Mammary epithelial cell (primary cell): ENCODE measurements around the gene PAIP2.

Experiments used
- CTCF ChIP-seq, 2 donors: IDR thresholded peaks in 1 of 2; conservative IDR thresholded peaks in 1 of 2; 2 replicates each; pipeline ENCODE4 v1.5.1; 2011 to 2012; ENCODE audit warnings: inconsistent platforms in 2 of 2, low read length in 2 of 2, mild to moderate bottlenecking in 2 of 2, control low read depth in 1 of 2, low read depth in 1 of 2; ENCODE audit not compliant: insufficient read depth in 1 of 2; ENCODE audit errors: extremely low read depth in 1 of 2
- EZH2 ChIP-seq: IDR thresholded peaks from 2 replicates; pipeline ENCODE4 v1.6.1; 2012; ENCODE audit warnings: low read length, inconsistent platforms, borderline replicate concordance

DNA sequence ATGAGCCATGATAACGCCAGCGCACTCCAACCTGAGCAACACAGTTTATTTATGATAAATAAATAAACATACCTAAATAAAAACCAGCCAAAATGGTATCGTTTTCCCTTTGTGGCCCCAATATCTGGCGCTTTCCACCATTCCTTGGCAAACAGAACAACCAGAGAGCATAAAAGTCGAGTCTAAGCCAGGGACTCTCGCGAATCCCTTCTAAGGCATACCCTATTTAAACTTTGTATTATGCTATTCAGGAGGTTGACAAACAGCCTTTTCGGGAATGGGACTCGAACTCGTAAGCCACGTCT lies 48.5 kb upstream of the PAIP2 start:
- no peak for TF ChIP-seq CTCF (conservative IDR thresholded peaks at IDR 0.05 in 1 of 2, IDR thresholded peaks at IDR 0.05 in 1 of 2; ENCODE audit: extremely low read depth in 1 of 2, insufficient read depth in 1 of 2, low read depth in 1 of 2, low read length in 2 of 2)
- TF ChIP-seq EZH2 = no peak
